ENCODE data around the gene TNFRSF11A. TPM values are rescaled to one million over a fixed set of nuclear protein-coding genes. Genes with fewer than 3 reads are reported as not detected.
A peak's percentile ranks its signal among the peaks of the same experiment; 100 is the strongest.

Gene TNFRSF11A
- total RNA-seq, 2 donors from 2014 or later = 5.4 to 13.7 TPM

GRCh38 chr18:62426191-62426488 is 101.0 kb downstream of the TNFRSF11A start:
- peaks cover 14% of the 10 kb centered on the region for H3K27me3 Mint-ChIP-seq (ENCODE audit: low read depth)
- H3K4me3 Mint-ChIP-seq = no peak overlapping the region
- H3K4me1 Mint-ChIP-seq (ENCODE audit: low read depth) = peaks cover 29% of the 10 kb centered on the region
- DNase-seq = no peak
- H3K9me3 Mint-ChIP-seq = peaks cover 2 to 5% of the 10 kb centered on the region in 2 donors
- no peak overlapping the region for H3K27ac Mint-ChIP-seq
- H3K36me3 Mint-ChIP-seq (ENCODE audit: insufficient read depth in 2 of 2) = peaks cover 4 to 7% of the 10 kb centered on the region in 2 donors
- ATAC-seq (replicated peaks in 1 of 2) = peak in 1 of 2 donors; percentile 8

- Mint-ChIP-seq H3K27ac (no peak overlapping the region), H3K36me3 (ENCODE audit: insufficient read depth in 2 of 2) (peaks cover 4 to 7% of the 10 kb centered on the region in 2 donors), H3K4me3 (no peak overlapping the region), H3K4me1 (ENCODE audit: low read depth) (no peaks in the 10 kb centered on the region), H3K9me3 (peaks cover 2 to 5% of the 10 kb centered on the region in 2 donors), H3K27me3 (ENCODE audit: low read depth) (peaks cover 5% of the 10 kb centered on the region)
- DNase-seq (no peak), ATAC-seq (replicated peaks in 1 of 2) (no peak)
These were observed 107.1 kb downstream of the TNFRSF11A start for GRCh38 chr18:62432176-62432575.

- Mint-ChIP-seq H3K27me3 (ENCODE audit: low read depth) (peaks cover 14% of the 10 kb centered on the region), H3K36me3 (ENCODE audit: insufficient read depth in 2 of 2) (peaks cover 0 to under 1% of the 10 kb centered on the region in 2 donors), H3K9me3 (peaks cover 0 to under 1% of the 10 kb centered on the region in 2 donors), H3K4me1 (ENCODE audit: low read depth) (no peaks in the 10 kb centered on the region), H3K4me3 (no peak overlapping the region), H3K27ac (no peak overlapping the region)
- DNase-seq (no peak), ATAC-seq (replicated peaks in 1 of 2) (no peak)
These were observed 109.7 kb downstream of the TNFRSF11A start for GRCh38 chr18:62434798-62435197.

GRCh38 chr18:62435435-62436031 is 110.4 kb downstream of the TNFRSF11A start:
- no peak for ATAC-seq (replicated peaks in 1 of 2)
- H3K4me3 Mint-ChIP-seq = no peak overlapping the region
- peaks cover 14% of the 10 kb centered on the region for H3K27me3 Mint-ChIP-seq (ENCODE audit: low read depth)
- no peak overlapping the region for H3K27ac Mint-ChIP-seq
- no peaks in the 10 kb centered on the region for H3K9me3 Mint-ChIP-seq
- H3K36me3 Mint-ChIP-seq (ENCODE audit: insufficient read depth in 2 of 2) = no peaks in the 10 kb centered on the region
- H3K4me1 Mint-ChIP-seq (ENCODE audit: low read depth) = no peaks in the 10 kb centered on the region
- DNase-seq = no peak

GRCh38 chr18:62436636-62437234 is 111.6 kb downstream of the TNFRSF11A start:
- H3K27ac Mint-ChIP-seq = no peak overlapping the region
- DNase-seq (no peak), ATAC-seq (replicated peaks in 1 of 2) (no peak)
- H3K4me1 Mint-ChIP-seq (ENCODE audit: low read depth) = no peaks in the 10 kb centered on the region
- H3K9me3 Mint-ChIP-seq = no peaks in the 10 kb centered on the region
- H3K27me3 Mint-ChIP-seq (ENCODE audit: low read depth) = peaks cover 9% of the 10 kb centered on the region
- no peaks in the 10 kb centered on the region for H3K36me3 Mint-ChIP-seq (ENCODE audit: insufficient read depth in 2 of 2)
- no peak overlapping the region for H3K4me3 Mint-ChIP-seq

GRCh38 chr18:62437235-62438017 is 112.3 kb downstream of the TNFRSF11A start:
- H3K36me3 Mint-ChIP-seq (ENCODE audit: insufficient read depth in 2 of 2) = no peaks in the 10 kb centered on the region
- ATAC-seq (replicated peaks in 1 of 2) = peak in 1 of 2 donors; percentile 74
- no peak overlapping the region for H3K27ac Mint-ChIP-seq
- H3K4me1 Mint-ChIP-seq (ENCODE audit: low read depth) = no peaks in the 10 kb centered on the region
- peaks cover 9% of the 10 kb centered on the region for H3K27me3 Mint-ChIP-seq (ENCODE audit: low read depth)
- no peaks in the 10 kb centered on the region for H3K9me3 Mint-ChIP-seq
- no peak for DNase-seq
- H3K4me3 Mint-ChIP-seq = no peak overlapping the region

GRCh38 chr18:62438018-62438329 is 112.9 kb downstream of the TNFRSF11A start:
- Mint-ChIP-seq H3K36me3 (ENCODE audit: insufficient read depth in 2 of 2) (no peaks in the 10 kb centered on the region), H3K9me3 (no peaks in the 10 kb centered on the region), H3K4me1 (ENCODE audit: low read depth) (no peaks in the 10 kb centered on the region), H3K4me3 (no peak overlapping the region), H3K27ac (no peak overlapping the region), H3K27me3 (ENCODE audit: low read depth) (peaks cover 9% of the 10 kb centered on the region)
- DNase-seq (no peak), ATAC-seq (replicated peaks in 1 of 2) (no peak)

GRCh38 chr18:62438402-62438801 is 113.3 kb downstream of the TNFRSF11A start:
- no peak for DNase-seq
- no peak for ATAC-seq (replicated peaks in 1 of 2)
- Mint-ChIP-seq H3K27me3 (ENCODE audit: low read depth) (peaks cover 9% of the 10 kb centered on the region), H3K27ac (no peak overlapping the region), H3K36me3 (ENCODE audit: insufficient read depth in 2 of 2) (no peaks in the 10 kb centered on the region), H3K9me3 (no peaks in the 10 kb centered on the region), H3K4me1 (ENCODE audit: low read depth) (no peaks in the 10 kb centered on the region), H3K4me3 (no peak overlapping the region)

- DNase-seq = no peak
- H3K27me3 Mint-ChIP-seq (ENCODE audit: low read depth) = peaks cover 9% of the 10 kb centered on the region
- H3K4me3 Mint-ChIP-seq = no peak overlapping the region
- H3K27ac Mint-ChIP-seq = no peak overlapping the region
- H3K9me3 Mint-ChIP-seq = no peaks in the 10 kb centered on the region
- H3K36me3 Mint-ChIP-seq (ENCODE audit: insufficient read depth in 2 of 2) = no peaks in the 10 kb centered on the region
- no peak for ATAC-seq (replicated peaks in 1 of 2)
- no peaks in the 10 kb centered on the region for H3K4me1 Mint-ChIP-seq (ENCODE audit: low read depth)
These were observed 113.8 kb downstream of the TNFRSF11A start for GRCh38 chr18:62438866-62439265.

Other genes with a start within 250 kb of the TNFRSF11A start
- 10 to 100 TPM; 28.2 to 31.4 TPM for gene PIGN, start 138.3 kb upstream of the TNFRSF11A start, total RNA-seq
- 10 to 100 TPM; 21.8 to 23.5 TPM for gene RELCH, start 138.1 kb upstream of the TNFRSF11A start, total RNA-seq
- 10 to 100 TPM; 38.7 to 42.6 TPM for gene ZCCHC2, start 197.7 kb downstream of the TNFRSF11A start, total RNA-seq